GM12891 (cell line): ENCODE data around the gene MOCS3.

Source experiments
- POLR2A ChIP-seq: IDR thresholded peaks from 2 replicates; pipeline ENCODE4 v1.6.1; 2011; ENCODE audit warnings: low read depth, low read length, control low read depth
- POLR2AphosphoS5 ChIP-seq: IDR thresholded peaks from 2 replicates; pipeline ENCODE4 v1.6.1; 2011; ENCODE audit warnings: low read depth, low read length, control low read depth
- POU2F2 ChIP-seq: IDR thresholded peaks from 2 replicates; pipeline ENCODE4 v1.6.1; 2011; ENCODE audit warnings: low read depth, mild to moderate bottlenecking, control low read depth, low read length, moderate library complexity
- SPI1 ChIP-seq: IDR thresholded peaks from 2 replicates; pipeline ENCODE4 v1.6.1; 2011; ENCODE audit warnings: low read depth, low read length, control low read depth
- TAF1 ChIP-seq: IDR thresholded peaks from 2 replicates; pipeline ENCODE4 v1.6.1; 2011; ENCODE audit warnings: low read depth, low read length, control low read depth

DNA sequence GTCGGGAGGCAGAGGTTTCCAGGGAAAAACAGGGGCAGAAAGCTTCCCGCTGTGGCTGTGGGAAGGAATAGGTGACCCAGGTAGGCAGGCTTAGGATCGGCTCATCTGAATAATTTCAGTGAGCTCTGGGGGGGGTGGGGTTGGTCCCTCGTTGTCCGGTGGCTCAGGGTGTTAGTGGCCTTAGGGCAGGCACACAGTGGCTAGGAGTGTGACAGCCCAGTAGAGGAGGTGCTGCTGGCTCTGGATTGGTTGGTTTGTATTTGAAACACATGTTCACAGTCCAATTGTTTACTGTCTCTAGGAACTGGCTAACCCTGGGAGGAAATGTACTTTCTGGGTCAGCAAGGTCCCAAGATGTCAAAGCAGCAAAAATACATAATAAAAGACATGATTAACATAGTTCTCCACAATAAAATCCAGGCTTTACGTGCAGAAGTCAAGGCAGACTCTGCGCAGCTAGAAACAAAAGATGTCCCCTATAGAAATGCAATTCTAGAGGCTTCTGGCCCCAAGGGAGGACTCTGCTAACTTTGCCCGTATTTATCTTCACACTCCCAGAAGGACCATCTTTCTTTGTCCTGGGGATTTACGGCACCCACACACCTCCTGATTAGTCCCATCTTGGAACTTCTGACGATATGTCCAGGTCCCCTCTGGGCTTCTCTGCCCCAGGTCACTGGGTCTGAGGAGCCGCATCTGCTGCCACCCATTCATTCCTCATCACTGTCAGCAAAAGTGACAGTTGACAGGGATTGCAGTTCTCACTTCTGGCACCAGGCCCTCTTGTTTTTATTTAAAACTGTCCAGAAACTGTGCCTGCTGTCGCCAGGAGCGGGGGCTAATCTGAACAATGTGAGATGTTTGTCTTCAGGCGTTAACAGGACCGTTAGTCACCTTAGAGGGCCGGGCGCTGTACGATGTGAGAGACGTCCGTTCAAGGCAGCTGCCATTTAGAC lies 18.7 kb downstream of the MOCS3 start:
- TF ChIP-seq POLR2AphosphoS5 (no peak), POLR2A (no peak), TAF1 (no peak), SPI1 (no peak), POU2F2 (no peak)
